ENCODE data around the gene RAMACL.

- TF ChIP-seq YY1 (IDR thresholded peaks at IDR 0.05): no peak
- no peak for TF ChIP-seq CTCF (IDR thresholded peaks at IDR 0.05; ENCODE audit: low read depth, low read length, missing input control)
- TF ChIP-seq REST (IDR thresholded peaks at IDR 0.05): no peak
- no peak for TF ChIP-seq TAF1 (conservative IDR thresholded peaks at IDR 0.05)
- TF ChIP-seq RAD21 (IDR thresholded peaks at IDR 0.05): no peak
- TF ChIP-seq HNF4A (conservative IDR thresholded peaks at IDR 0.05): no peak
- no peak for TF ChIP-seq SP1 (IDR thresholded peaks at IDR 0.05)
- no peak for TF ChIP-seq ATF3 (IDR thresholded peaks at IDR 0.05)
- no peak for TF ChIP-seq EGR1 (IDR thresholded peaks at IDR 0.05; ENCODE audit: low read depth in 2 of 2)
- no peak for TF ChIP-seq JUND (IDR thresholded peaks at IDR 0.05)
- no peak for TF ChIP-seq RXRA (IDR thresholded peaks at IDR 0.05)
- TF ChIP-seq MAX (IDR thresholded peaks at IDR 0.05): no peak
- no peak for TF ChIP-seq GABPA (IDR thresholded peaks at IDR 0.05 in 1 of 2, conservative IDR thresholded peaks at IDR 0.05 in 1 of 2)
Measured at GRCh38 chr6:166618866-166619761, 32.6 kb upstream of the RAMACL start.
